Right renal cortex interstitium (tissue), 3 donors: ENCODE data around the gene RANGAP1. TPM values are rescaled to one million over a fixed set of nuclear protein-coding genes. Genes with fewer than 3 reads are reported as not detected.
A peak's percentile ranks its signal among the peaks of the same experiment; 100 is the strongest.

ENCODE experiments used
- DNase-seq, 3 donors: peaks; one replicate each; pipeline ENCODE4 v3.0.0-alpha.2; 2013; ENCODE audit warnings: low read depth in 3 of 3, low spot score in 2 of 3
- polyA plus RNA-seq, 3 donors: library from polyadenylated mRNA; unstranded; fragments of 120-200 nt; gene quantifications; one replicate each; pipeline ENCODE4 v1.2.1, GENCODE V29; 2013; ENCODE audit not compliant: insufficient read length in 3 of 3

Gene RANGAP1
- polyA plus RNA-seq, 3 donors = 45.4 to 51.1 (median 47.1) TPM

DNA sequence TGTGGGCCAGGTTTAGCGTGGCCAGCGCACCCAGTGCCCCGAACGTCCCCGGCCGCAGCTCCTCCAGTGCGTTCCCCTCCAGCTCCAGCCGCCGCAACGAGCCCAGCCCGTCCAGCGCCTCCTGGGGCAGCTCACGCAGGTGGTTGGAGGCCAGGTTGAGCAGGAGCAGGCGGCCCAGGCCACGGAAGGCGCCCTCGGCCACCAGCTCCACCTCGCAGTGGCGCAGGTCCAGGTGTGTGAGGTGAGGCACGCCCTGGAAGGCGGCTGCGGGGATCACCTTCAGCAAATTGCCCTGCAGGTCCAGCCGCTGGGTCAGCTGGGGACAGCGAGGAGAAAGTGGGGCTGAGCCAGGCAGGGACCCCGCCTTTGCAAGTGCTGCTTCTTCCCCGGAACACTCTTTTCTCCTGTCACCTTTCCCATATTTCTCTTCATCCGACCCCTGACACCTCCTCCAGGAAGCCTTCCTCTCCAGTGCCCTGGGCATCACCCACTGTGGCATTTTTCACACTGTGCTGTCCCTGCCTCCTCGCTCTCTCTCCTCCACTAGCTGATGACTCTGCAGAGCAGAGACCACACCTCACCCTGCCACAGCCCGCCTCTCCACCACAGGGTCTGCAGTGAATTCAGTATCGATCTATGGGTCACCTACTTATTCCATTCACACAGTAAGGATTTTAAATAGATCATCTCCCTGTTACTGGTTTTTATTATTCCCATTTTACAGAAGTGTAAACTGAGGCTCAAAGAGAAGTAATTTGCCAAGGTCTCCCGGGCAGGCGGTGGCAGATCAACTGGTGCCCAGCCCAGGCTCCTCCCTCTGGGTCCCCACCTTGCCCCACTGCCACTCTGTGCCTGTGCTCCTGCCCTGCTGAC lies 47.2 kb downstream of the RANGAP1 start:
- no peak for DNase-seq

DNA sequence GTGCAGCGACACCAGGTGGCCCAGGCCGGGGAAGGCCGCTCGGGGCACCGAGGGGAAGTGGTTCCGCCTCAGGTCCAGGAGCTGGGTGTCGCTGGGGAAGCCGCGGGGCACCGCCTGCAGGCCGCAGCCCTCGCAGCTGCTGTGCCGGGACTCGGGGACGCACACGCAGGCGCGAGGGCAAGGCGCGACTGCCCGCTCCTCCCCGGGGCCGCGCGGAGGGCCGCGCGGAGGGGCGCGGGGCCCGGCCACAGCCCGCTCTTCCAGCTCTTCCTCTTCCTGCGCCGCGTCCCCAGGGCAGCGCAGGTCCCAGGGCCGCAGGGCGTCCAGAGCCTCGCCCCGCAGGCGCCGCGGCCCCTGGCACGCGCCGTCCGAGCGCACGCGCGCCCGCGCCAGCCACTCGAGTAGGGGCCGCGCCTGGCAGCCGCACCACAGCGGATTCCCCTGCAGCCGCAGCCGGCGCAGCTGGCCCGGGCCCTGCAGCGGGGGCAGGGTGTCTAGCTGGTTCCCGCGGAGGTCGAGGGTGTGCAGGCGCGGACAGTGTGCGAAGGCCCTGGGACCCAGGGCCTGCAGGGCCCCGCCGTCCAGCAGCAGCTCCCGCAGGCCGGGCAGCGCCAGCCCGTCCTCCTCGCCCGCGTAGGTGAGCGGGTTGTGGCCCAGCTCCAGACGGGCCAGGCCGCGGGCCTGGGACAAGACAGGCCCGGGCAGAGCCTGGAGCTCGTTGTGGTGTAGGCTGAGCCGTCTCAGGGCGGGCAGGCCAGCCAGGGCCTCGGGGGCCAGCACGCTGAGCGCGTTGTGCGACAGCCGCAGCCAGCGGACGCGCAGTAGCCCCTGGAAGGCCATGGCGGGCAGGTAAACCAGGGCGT lies 48.0 kb downstream of the RANGAP1 start:
- no peak for DNase-seq

DNA sequence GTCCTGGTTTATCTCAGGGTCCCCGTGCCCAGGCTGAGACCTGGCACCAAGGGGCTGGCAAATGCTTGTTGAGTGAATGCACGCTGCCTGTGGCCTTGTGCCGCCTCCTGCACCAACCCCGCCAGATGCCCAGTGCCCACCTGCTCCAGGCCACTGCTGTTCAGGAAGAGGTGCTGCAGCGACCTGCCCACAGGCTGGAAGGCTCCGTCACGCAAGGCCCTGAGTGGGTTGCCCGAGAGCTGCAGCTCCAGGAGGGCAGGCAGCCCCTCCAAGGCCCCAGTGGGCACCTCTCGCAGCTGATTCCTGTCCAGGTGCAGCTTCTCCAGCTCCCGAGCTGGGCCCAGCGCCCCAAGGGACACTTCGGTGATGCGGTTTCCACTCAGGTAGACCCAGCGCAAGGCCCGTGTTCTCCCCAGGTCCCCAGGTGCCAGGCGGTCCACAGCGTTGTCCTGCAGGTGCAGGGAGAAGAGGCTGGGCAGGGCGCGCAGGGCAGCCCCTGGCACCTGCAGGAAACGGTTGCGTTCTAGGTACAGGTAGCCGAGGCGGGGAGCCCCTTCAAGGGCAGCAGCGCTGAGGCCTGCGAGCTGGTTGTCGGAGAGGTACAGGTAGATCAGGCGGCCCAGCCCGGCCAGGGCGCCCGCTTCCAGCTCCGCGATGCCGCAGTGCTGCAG lies 48.8 kb downstream of the RANGAP1 start:
- peak in 1 of 3 donors; percentile 32 for DNase-seq

DNA sequence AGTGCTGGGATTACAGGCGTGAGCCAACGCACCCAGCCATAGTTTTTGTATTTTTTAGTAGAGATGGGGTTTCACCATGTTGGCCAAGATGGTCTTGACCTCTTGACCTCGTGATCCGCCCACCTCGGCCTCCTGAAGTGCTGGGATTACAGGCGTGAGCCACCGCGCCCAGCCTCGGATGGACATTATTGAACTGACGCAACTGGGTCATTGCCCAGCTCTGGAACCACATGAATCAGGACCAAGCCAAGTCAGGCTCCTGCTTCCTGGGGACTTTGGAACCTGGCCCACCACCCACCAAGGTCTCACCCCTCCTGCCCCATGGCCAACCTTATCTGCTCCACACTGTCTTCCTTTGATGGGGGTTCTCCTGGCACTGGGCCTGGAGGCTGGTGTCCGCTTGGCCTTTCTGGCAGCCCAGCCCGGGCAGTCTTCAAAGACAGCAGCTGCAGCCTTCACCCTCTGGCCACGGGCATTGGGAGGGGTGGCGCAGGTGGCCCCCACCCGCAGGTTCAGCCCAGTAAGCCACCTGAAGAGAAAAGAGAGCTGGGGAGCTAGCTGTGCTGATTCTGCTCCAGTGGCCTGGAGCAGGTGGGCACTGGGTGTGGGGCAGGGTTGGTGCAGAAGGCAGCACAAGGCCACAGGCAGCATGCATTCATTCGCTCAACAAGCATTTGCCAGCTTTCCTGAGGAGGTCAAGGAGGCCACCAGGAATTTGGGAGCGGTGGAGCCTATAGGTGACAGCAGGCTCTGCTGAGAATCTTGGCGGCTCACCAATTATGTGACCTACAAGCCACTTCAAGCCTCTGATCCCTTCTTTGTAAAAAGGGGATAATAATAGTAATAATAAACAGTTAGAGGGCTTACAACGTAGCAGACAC lies 50.9 kb downstream of the RANGAP1 start:
- no peak for DNase-seq

DNA sequence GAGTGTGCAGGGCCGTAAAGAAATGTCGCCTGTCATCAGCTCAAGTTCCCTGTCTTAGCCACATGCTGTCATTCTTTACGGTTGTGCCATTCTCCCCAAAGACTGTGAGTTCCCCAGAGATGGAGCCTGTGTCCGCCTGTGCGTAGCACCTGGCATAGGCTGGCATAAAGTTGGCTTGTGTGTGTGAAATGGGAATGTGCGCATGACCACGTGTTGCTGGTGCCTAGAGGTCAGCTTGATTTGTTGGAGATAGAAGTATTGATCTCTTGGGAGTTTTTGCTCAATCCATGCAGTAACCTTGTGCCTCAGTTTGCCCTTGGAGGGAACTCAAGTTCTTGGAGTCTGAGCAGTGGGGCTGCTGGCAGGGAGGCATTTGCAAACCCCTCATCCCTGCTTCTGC lies 54.6 kb downstream of the RANGAP1 start:
- no peak for DNase-seq

DNA sequence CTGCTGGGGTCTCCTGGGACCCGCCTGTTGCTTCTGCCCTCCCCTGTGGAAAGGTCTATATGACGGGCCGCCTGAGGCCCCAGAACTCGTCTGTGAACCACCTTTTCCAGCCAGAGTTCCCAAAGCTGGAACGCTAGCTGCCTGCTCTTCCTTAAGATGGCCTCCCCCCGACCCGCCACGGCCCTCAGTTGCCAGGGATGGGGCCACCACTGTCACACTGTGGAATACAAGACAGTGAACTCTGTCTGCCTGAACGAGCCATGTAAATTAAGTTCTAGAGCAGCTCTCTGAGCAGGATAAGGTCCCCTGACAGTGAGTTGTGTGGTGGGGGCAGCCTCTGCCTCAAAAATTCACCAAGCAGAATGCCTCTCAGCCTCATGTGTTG lies 55.6 kb downstream of the RANGAP1 start:
- DNase-seq = no peak

DNA sequence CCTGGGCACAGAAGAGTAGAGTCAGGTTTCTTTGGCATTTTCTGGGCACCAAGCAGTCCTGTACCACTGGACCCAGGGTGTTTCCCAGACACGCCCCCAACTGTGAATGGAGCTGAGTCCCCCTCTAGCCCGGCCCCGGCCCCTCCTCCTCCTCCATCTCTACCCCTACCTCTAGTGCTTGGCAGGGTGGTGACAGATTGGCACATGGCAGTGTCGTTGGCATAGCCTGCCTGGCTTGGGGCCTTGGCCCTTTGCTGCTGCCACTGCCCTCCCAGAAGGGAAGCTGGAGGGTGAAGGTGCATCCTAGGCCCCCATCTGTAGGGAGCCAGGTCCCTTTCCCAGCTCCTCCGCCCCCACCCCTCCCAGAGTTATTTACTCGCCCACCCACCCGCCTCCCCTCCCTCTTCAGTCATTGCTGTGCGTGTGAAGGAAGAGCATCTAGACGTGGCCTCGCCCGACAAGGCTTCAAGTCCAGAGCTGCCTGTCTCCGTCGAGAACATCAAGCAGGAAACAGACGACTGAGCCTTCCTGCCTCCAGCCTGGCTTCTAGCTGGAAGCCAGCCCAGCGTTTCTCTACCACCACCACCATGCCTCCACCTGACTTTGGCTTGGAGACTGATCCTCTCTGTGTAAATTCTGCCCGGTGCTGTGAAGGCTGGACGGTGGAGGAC lies 56.1 kb downstream of the RANGAP1 start:
- no peak for DNase-seq

DNA sequence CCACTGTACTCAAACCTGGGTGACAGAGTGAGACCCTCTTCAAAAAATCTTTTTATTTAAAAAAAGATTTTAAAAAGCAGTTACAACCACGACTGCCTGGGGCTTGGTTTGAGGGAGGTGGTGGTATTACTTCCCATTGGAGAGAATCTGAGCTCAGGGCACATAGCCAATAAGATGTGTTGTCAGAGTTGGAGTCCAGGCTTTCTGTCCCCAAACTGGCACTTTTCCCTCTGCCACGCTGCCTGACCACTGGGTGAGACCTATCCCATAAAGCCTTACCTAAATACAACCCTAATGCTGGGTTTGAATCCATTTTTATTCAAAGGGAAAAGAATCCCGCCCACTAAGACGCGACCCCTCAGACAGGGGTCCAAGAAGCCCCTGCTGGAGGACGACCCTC lies 56.8 kb downstream of the RANGAP1 start:
- DNase-seq = no peak

DNA sequence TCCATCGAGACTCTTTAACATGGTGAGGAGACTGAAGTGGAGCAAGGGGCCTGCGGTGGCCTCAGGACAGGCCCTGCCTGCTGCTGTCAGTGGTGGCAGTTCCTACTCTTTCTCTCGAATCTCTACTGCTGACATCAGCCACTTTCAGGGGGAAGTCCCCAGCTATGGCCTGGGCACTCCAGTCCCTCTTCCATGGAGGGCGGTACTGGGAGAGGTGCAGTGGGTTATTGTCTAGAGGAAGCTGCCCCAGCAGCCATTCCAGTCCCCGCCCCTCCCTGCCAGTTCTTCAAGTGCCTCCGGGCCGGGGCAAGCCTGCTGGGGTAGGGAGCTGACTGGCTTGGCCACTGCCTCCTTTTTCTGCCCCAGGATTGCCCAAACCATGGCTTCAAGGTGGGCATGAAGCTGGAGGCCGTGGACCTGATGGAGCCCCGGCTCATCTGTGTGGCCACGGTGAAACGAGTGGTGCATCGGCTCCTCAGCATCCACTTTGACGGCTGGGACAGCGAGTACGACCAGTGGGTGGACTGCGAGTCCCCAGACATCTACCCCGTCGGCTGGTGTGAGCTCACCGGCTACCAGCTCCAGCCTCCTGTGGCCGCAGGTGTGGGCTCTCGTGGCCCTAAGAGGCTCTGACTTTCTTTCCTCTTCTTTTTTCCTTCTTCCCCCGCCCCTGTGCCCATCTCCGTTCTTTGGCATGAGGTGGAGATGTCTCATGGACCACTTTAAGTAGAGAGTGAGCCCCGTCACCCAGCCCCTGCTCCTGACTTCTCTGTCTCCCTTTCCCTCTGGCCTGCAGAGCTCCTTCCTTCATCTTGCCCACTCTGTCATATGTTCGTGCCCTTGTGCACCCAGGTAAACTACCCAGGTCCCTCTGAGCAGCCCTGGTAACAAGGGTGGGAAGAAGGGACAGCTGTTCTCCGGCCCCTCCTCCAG lies 59.0 kb downstream of the RANGAP1 start:
- no peak for DNase-seq

DNA sequence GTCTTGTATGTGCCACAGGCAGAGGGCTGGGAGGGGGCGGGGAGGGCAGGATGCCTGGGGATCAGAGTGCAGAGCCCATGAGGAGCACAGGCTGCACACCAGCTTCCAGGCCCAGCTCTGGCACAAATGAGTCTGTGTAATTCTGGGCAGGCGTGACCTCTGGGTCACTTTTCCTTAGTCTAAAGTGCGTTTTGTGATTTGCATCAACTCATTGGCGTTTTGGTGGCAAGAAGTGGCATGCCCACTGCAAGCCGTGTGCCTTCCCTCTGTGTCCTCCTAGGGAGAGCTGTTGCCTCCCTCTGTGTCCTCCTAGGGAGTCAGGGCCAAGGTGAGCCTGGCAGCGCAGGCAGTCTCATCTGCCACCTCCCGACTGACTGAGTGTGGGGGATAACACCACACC lies 62.5 kb downstream of the RANGAP1 start:
- DNase-seq = no peak

DNA sequence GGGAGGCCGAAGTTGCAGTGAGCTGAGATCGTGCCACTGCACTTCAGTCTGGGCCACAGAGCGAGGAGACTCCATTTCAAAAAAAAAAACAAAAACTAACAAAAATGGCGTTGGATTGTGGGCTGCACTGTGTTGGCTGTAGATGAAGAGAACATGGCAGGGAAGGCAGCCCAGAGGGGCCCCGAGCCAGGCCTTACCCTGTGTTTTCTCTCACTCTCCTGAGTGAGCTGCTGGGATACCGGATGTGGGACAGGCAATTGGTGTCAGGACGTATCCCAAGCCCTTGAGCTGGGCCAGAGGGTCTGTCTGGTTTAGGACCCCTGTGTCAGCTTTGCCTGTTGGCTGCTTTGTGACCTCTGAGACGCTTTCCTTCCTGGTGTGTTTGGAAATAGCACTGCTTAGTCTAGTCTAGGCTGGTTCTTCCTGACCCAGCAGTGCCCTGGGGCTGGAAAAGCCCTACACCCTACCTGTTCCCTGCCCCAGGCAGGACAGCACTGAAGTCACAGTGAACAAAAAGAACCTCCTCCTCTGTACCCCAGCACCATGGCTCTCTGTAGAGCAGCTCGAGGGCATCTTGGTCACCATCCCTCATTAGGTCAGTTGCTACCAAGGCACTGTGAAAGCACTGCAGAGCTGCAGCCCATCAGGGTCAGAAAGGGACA lies 63.0 kb downstream of the RANGAP1 start:
- no peak for DNase-seq

DNA sequence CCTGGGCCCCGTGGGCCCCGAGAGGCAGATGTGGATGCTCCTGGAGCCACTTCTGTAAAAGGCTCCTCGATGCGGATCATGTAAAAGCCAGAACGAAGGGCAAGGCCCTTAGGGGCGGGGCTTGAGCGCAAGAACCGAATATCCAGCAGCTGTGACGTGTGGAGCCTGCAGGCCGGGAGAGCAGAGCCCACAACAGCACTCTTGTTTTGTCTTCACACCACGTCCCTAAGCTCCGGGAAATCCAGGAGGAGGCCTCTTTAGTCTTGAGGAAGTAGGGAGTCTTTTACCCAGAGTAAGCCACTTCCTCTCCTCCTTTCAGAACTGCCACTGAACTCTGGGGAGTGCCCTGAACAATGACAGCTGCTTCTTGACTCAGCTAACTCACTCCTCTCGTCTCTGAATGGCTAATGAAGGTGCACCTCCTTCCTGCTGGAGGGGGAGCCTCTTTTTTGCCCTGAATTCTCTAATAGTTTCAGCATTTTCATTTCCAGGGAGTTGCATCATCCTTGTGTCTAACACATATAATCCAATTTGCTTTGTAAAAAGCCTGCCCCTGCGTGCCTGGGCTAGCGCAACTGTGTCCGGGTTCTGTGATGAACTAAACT lies 68.3 kb downstream of the RANGAP1 start:
- no peak for DNase-seq

DNA sequence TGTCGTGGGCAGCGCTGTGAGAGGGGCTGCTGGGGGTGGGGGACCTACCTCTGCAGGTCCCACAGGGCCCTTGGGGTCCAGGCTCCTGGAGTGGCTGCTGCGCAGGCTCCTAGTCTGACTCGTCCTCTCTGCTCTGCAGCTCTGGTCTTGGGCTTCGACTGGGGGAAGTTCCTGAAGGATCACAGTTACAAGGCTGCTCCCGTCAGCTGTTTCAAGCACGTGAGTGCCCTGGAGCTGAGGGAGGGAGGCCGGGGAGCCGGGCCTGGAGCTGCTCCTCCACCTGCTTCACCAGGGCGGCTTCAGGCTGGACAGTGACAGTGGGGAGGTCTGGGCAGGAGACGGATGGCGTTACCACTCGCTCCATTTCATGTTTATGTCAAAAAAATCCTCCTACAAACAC lies 69.0 kb downstream of the RANGAP1 start:
- DNase-seq = no peak

DNA sequence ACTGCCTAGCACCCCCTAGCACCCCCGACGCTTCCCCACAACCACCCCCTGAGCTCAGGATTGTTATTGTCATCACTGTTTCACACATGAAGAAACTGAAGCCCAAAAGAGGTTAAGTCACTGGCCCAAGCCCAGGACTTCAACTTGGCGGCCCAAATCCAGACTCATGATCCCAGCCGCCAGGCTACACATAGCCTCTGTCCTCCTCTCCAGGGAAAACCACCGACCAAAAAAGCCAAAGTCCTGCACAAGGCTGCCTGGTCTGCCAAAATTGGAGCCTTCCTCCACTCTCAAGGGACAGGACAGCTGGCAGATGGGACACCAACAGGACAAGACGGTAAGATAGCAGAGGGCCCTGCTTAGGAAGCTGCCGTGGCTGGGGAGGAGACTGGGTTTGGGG lies 70.1 kb downstream of the RANGAP1 start:
- DNase-seq = no peak

DNA sequence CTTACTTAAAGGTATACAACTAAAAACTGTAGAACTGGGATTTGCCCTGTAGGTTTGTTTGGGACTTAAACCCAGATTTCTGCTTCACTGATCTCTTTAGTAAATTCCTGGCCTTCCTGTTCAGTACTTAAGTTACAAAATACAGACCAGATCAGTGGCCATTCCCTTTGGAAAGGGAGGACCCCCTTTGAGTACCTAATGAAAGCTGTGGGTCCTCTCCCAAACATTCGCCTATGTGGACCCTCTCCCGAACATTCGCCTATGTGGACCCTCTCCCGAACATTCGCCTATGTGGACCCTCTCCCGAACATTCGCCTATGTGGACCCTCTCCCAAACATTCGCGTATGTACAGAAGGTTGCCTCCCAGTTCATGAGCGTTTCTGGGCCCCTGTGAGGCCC lies 70.6 kb downstream of the RANGAP1 start:
- DNase-seq = no peak

DNA sequence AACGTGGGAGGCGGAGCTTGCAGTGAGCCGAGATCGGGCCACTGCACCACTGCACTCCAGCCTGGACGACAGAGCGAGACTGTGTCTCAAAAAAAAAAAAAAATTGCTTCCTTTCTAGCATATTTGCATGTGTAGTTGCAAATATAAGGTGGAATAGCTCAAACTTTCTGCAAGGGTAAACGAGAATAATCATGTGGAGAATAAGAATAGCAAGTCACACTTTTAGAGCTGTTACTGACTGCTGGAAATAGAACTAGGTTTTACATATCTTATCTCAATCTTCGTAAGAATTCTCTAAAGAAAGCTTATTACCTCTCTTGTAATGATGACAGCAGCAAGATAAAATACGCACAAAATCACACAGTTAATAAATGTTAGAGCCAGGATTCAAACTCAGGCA lies 79.3 kb downstream of the RANGAP1 start:
- DNase-seq = no peak

DNA sequence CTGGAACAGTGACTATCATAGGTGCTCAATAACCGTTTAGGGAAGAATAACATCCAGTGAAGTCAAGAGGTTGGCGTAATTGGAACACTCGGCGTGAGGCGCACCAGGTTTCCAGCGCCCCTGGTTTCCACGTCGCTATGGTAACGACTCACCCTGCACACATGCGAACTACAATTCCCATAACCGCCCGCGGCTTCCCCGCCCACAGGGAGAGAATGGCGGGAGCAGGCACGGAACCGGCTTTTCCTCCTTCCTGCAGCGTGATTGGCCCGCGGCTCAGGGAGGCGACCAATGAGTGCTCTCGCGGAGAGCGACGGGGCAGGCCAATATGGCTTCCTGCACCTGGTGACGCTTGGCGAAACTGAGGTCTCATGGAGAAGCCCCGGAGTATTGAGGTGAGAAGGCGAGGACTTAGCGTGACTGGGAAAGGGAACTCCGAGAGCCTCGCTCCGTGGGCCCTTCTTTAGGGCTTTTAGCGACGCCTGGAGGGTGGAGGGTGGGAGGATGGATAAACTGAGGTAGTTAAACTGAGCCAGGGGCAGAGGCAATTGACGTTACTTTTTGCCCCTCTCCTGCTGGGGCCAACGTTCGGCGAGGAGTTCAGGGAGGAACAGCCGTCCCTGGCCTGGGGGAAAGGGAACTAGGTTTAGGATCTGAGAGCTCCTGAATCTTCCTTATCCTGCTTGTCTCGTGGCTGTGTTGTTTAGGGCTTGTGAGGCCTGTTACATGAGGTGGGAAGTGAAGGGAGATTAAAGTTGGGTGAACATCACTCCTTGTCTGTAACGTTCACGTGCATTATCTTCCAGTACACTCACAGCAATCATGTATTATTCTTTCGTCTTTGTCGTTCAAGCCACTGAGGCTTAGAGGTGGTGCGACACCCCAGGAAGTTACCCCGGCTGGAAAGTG lies 80.7 kb downstream of the RANGAP1 start, which contains the start of gene L3MBTL2:
Gene L3MBTL2, plus strand, starts transcription at position 321 of the 909 bp plus-strand sequence. Its CDS starts 51 bp downstream, at position 372.
- peak; percentile 88 to 95 (median 91) for DNase-seq
